ENCODE data around the gene PITPNM3. TPM values are rescaled to one million over a fixed set of nuclear protein-coding genes. Genes with fewer than 3 reads are reported as not detected.

Gene PITPNM3
- polyA plus RNA-seq, 3 donors: 0.29 TPM; not detected in 2

GRCh38 chr17:6502871-6503509, 53.4 kb downstream of the PITPNM3 start:
- intact Hi-C loops (cut with micrococcal nuclease): no loop called here
- Mint-ChIP-seq H3K4me1 (no peaks in the 10 kb centered on the region), H3K36me3 (no peaks in the 10 kb centered on the region), H3K27me3 (ENCODE audit: low read depth in 3 of 3) (peaks cover 0 to 12% (median 3%) of the 10 kb centered on the region in 3 donors), H3K27ac (no peak overlapping the region), H3K9me3 (peaks cover 0 to 2% (median 0%) of the 10 kb centered on the region in 7 donors), H3K4me3 (no peak overlapping the region)
- H3K4me3 ChIP-seq (replicated peaks in 1 of 3; ENCODE audit: low read depth in 2 of 3, low read length in 3 of 3): no peak overlapping the region
- TF ChIP-seq CTCF (IDR thresholded peaks at IDR 0.05): no peak
- H2AFZ ChIP-seq (ENCODE audit: insufficient read depth, low read depth, low read length, poor library complexity, severe bottlenecking): no peak overlapping the region
- H3K9ac ChIP-seq (ENCODE audit: insufficient read depth, low read length, poor library complexity, severe bottlenecking): no peak overlapping the region
- no peak for DNase-seq
- H3K27me3 ChIP-seq (ENCODE audit: control insufficient read depth in 2 of 2, insufficient read depth in 2 of 2, low read length in 2 of 2): no peaks in the 10 kb centered on the region
- H3K9me3 ChIP-seq (replicated peaks in 1 of 2; ENCODE audit: control insufficient read depth in 1 of 2, insufficient read depth in 1 of 2, low read length in 2 of 2): no peaks in the 10 kb centered on the region
- no peak overlapping the region for H3K27ac ChIP-seq (ENCODE audit: low read depth in 1 of 2, low read length in 2 of 2)
- H3K4me1 ChIP-seq (ENCODE audit: control insufficient read depth in 1 of 2, insufficient read depth in 2 of 2, low read length in 2 of 2): no peaks in the 10 kb centered on the region
- no peaks in the 10 kb centered on the region for H3K36me3 ChIP-seq (replicated peaks in 1 of 2; ENCODE audit: control insufficient read depth in 1 of 2, insufficient read depth in 2 of 2, low read length in 2 of 2)
- H4K20me1 ChIP-seq (ENCODE audit: insufficient read depth, low read length): no peaks in the 10 kb centered on the region
- no peaks in the 10 kb centered on the region for H3K79me2 ChIP-seq (ENCODE audit: insufficient read depth, low read length)
- no peak overlapping the region for H3K4me2 ChIP-seq (replicated peaks; ENCODE audit: extremely low read depth, low read length, poor library complexity, severe bottlenecking)
- WGBS (ENCODE audit: insufficient coverage): 98% methylated on average over 8 of the region's 8 CpGs

GRCh38 chr17:6502142-6502541, 54.2 kb downstream of the PITPNM3 start:
- Mint-ChIP-seq H3K27me3 (ENCODE audit: low read depth in 3 of 3) (peaks cover 3 to 15% (median 10%) of the 10 kb centered on the region in 3 donors), H3K36me3 (no peaks in the 10 kb centered on the region), H3K4me3 (no peak overlapping the region), H3K9me3 (peaks cover 0 to 2% (median 0%) of the 10 kb centered on the region in 7 donors), H3K27ac (no peak overlapping the region), H3K4me1 (no peaks in the 10 kb centered on the region)
- no peaks in the 10 kb centered on the region for H3K79me2 ChIP-seq (ENCODE audit: insufficient read depth, low read length)
- peaks cover 0 to 4% of the 10 kb centered on the region in 2 donors for H3K27me3 ChIP-seq (ENCODE audit: control insufficient read depth in 2 of 2, insufficient read depth in 2 of 2, low read length in 2 of 2)
- TF ChIP-seq CTCF (IDR thresholded peaks at IDR 0.05): no peak
- WGBS (ENCODE audit: insufficient coverage): 99% methylated on average over 5 of the region's 11 CpGs
- H3K9ac ChIP-seq (ENCODE audit: insufficient read depth, low read length, poor library complexity, severe bottlenecking): no peak overlapping the region
- no peaks in the 10 kb centered on the region for H3K4me1 ChIP-seq (ENCODE audit: control insufficient read depth in 1 of 2, insufficient read depth in 2 of 2, low read length in 2 of 2)
- intact Hi-C loops (cut with micrococcal nuclease): no loop called here
- no peak overlapping the region for H3K4me3 ChIP-seq (replicated peaks in 1 of 3; ENCODE audit: low read depth in 2 of 3, low read length in 3 of 3)
- DNase-seq: no peak
- H3K4me2 ChIP-seq (replicated peaks; ENCODE audit: extremely low read depth, low read length, poor library complexity, severe bottlenecking): no peak overlapping the region
- no peaks in the 10 kb centered on the region for H4K20me1 ChIP-seq (ENCODE audit: insufficient read depth, low read length)
- no peaks in the 10 kb centered on the region for H3K36me3 ChIP-seq (replicated peaks in 1 of 2; ENCODE audit: control insufficient read depth in 1 of 2, insufficient read depth in 2 of 2, low read length in 2 of 2)
- no peak overlapping the region for H3K27ac ChIP-seq (ENCODE audit: low read depth in 1 of 2, low read length in 2 of 2)
- no peaks in the 10 kb centered on the region for H3K9me3 ChIP-seq (replicated peaks in 1 of 2; ENCODE audit: control insufficient read depth in 1 of 2, insufficient read depth in 1 of 2, low read length in 2 of 2)
- no peak overlapping the region for H2AFZ ChIP-seq (ENCODE audit: insufficient read depth, low read depth, low read length, poor library complexity, severe bottlenecking)
